ENCODE measurements around the gene KCNK17.
"Not testable (repeated sequence)": the region's sequence is repeated elsewhere in the genome, so short reads cannot be mapped to it uniquely, and the experiment has no call there.

KCNK17 gene

DNA sequence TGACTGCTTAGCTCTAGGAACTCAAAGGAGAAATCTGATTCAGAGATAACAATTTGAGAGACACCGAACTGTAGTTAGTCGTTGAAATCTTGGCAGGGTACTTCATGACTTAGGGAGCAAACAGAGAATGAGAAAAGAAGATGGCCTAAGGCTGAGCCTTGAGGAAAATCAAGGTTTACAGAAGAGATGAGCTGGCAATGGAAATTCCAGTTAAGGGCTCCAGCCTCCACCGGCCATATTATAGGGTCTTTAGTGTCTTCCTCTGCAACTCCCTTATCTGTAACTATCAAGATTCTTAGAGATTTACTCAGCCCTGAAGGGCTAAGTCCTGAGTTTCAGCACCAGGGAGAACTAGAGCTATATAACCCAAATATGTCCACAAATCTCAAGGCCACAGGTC is 26.6 kb downstream of the KCNK17 start:
- no peak overlapping the region for H4K91ac ChIP-seq (ENCODE audit: low read depth, low read length)
- H3K27me3 ChIP-seq (ENCODE audit: insufficient read depth, low read length) = no peaks in the 10 kb centered on the region
- no CpG with 5 or more reads among the region's 3 CpGs for WGBS (ENCODE audit: extremely low coverage, insufficient coverage, insufficient read length)
- no peaks in the 10 kb centered on the region for H3K4me1 ChIP-seq (ENCODE audit: control insufficient read depth in 1 of 2, insufficient read depth in 2 of 2, low read length in 2 of 2)
- no peak overlapping the region for H2AK5ac ChIP-seq (ENCODE audit: low read length)
- H3K18ac ChIP-seq (ENCODE audit: low read length) = no peak overlapping the region
- no peaks in the 10 kb centered on the region for H3K36me3 ChIP-seq (ENCODE audit: control insufficient read depth in 1 of 2, insufficient read depth in 2 of 2, low read length in 2 of 2)
- no peak overlapping the region for H4K8ac ChIP-seq (ENCODE audit: low read depth, low read length)
- H2AFZ ChIP-seq (ENCODE audit: insufficient read depth, low read length, poor library complexity) = no peak overlapping the region
- no peak overlapping the region for H2BK5ac ChIP-seq (ENCODE audit: low read depth, low read length, poor library complexity)
- H3K23ac ChIP-seq (ENCODE audit: low read length) = no peak overlapping the region
- H3K27ac ChIP-seq (ENCODE audit: low read depth, low read length) = no peak overlapping the region
- no peak overlapping the region for H3K4me2 ChIP-seq (ENCODE audit: low read length)
- H3K4me3 ChIP-seq (ENCODE audit: low read depth, low read length) = no peak overlapping the region
- DNase-seq = peak; percentile 59 to 82
- H2BK12ac ChIP-seq (ENCODE audit: low read length) = no peak overlapping the region
- no peak overlapping the region for H3K14ac ChIP-seq (ENCODE audit: low read length)
- no peak overlapping the region for H2BK120ac ChIP-seq (ENCODE audit: insufficient read depth, low read length, poor library complexity)
- H3K9ac ChIP-seq (ENCODE audit: low read length) = no peak overlapping the region
- H3K79me1 ChIP-seq (ENCODE audit: low read length) = no peaks in the 10 kb centered on the region
- H3K4ac ChIP-seq (ENCODE audit: low read depth, low read length) = no peak overlapping the region
- H4K12ac ChIP-seq (ENCODE audit: low read depth, low read length) = no peak overlapping the region
- H3K9me3 ChIP-seq (ENCODE audit: insufficient read depth, low read depth, low read length) = no peaks in the 10 kb centered on the region
- no peaks in the 10 kb centered on the region for H3K79me2 ChIP-seq (ENCODE audit: control insufficient read depth, insufficient read depth, low read length, poor library complexity)

DNA sequence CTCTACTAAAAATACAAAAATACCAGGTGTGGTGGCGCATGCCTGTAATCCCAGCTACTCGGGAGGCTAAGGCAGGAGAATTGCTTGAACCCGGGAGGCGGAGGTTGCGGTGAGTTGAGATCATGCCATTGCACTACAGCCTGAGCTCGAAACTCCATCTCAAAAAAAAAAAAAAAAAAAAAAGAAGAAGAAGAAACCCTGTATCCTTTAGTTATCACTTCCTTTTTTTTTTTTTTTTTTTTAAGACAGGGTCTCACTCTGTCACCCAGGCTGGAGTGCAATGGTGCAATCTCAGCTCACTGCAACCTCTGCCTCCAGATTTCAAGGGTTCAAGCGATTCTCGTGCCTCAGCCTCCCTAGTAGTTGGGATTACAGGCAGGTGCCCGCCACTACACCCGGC is 27.6 kb downstream of the KCNK17 start:
- H2BK12ac ChIP-seq (ENCODE audit: low read length); H3K9ac ChIP-seq (ENCODE audit: low read length); H3K4me1 ChIP-seq (ENCODE audit: control insufficient read depth in 1 of 2, insufficient read depth in 2 of 2, low read length in 2 of 2); H2AFZ ChIP-seq (ENCODE audit: insufficient read depth, low read length, poor library complexity); H3K79me2 ChIP-seq (ENCODE audit: control insufficient read depth, insufficient read depth, low read length, poor library complexity); H3K9me3 ChIP-seq (ENCODE audit: insufficient read depth, low read depth, low read length); H3K36me3 ChIP-seq (ENCODE audit: control insufficient read depth in 1 of 2, insufficient read depth in 2 of 2, low read length in 2 of 2); H3K27me3 ChIP-seq (ENCODE audit: insufficient read depth, low read length); H3K18ac ChIP-seq (ENCODE audit: low read length); H4K91ac ChIP-seq (ENCODE audit: low read depth, low read length); DNase-seq; H3K4ac ChIP-seq (ENCODE audit: low read depth, low read length); H3K4me2 ChIP-seq (ENCODE audit: low read length); H3K23ac ChIP-seq (ENCODE audit: low read length); H4K12ac ChIP-seq (ENCODE audit: low read depth, low read length); H3K4me3 ChIP-seq (ENCODE audit: low read depth, low read length); H3K27ac ChIP-seq (ENCODE audit: low read depth, low read length); H2AK5ac ChIP-seq (ENCODE audit: low read length); H3K79me1 ChIP-seq (ENCODE audit: low read length); H2BK5ac ChIP-seq (ENCODE audit: low read depth, low read length, poor library complexity); H3K14ac ChIP-seq (ENCODE audit: low read length); H4K8ac ChIP-seq (ENCODE audit: low read depth, low read length); H2BK120ac ChIP-seq (ENCODE audit: insufficient read depth, low read length, poor library complexity): not testable (repeated sequence)
- WGBS (ENCODE audit: extremely low coverage, insufficient coverage, insufficient read length) = no CpG with 5 or more reads among the region's 10 CpGs

DNA sequence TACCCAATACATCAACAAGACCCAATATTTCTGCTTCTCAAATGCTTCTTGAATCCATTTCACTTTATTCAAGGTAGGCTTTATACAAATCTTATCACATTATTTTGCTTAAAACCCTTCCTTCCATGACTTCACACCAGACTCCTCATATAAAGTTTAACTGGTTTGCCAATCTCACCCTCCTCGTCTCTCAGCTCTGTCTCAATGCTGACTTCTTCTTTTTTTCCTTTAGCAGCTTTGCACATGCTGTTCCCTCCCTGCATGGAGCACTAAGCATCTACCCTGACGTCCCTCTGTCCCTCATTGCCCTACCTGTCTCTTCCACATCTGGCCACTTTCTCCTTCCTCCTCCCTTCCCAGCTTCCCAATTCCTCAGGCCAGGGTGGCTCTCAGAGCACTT is 31.4 kb downstream of the KCNK17 start:
- Histone ChIP-seq H2AK5ac (ENCODE audit: low read length) (no peak overlapping the region), H3K36me3 (ENCODE audit: control insufficient read depth in 1 of 2, insufficient read depth in 2 of 2, low read length in 2 of 2) (no peaks in the 10 kb centered on the region), H3K9ac (ENCODE audit: low read length) (no peak overlapping the region), H3K79me2 (ENCODE audit: control insufficient read depth, insufficient read depth, low read length, poor library complexity) (no peaks in the 10 kb centered on the region), H3K27ac (ENCODE audit: low read depth, low read length) (no peak overlapping the region), H2BK5ac (ENCODE audit: low read depth, low read length, poor library complexity) (no peak overlapping the region), H3K14ac (ENCODE audit: low read length) (no peak overlapping the region), H3K4me1 (ENCODE audit: control insufficient read depth in 1 of 2, insufficient read depth in 2 of 2, low read length in 2 of 2) (no peaks in the 10 kb centered on the region), H3K4me2 (ENCODE audit: low read length) (no peak overlapping the region), H4K91ac (ENCODE audit: low read depth, low read length) (no peak overlapping the region), H3K23ac (ENCODE audit: low read length) (no peak overlapping the region), H4K12ac (ENCODE audit: low read depth, low read length) (no peak overlapping the region), H2BK12ac (ENCODE audit: low read length) (no peak overlapping the region), H3K79me1 (ENCODE audit: low read length) (no peaks in the 10 kb centered on the region), H3K4ac (ENCODE audit: low read depth, low read length) (no peak overlapping the region), H3K4me3 (ENCODE audit: low read depth, low read length) (no peak overlapping the region), H4K8ac (ENCODE audit: low read depth, low read length) (no peak overlapping the region), H3K27me3 (ENCODE audit: insufficient read depth, low read length) (no peaks in the 10 kb centered on the region), H2AFZ (ENCODE audit: insufficient read depth, low read length, poor library complexity) (no peak overlapping the region), H2BK120ac (ENCODE audit: insufficient read depth, low read length, poor library complexity) (no peak overlapping the region), H3K18ac (ENCODE audit: low read length) (no peak overlapping the region), H3K9me3 (ENCODE audit: insufficient read depth, low read depth, low read length) (no peaks in the 10 kb centered on the region)
- no CpG with 5 or more reads among the region's 2 CpGs for WGBS (ENCODE audit: extremely low coverage, insufficient coverage, insufficient read length)
- no peak for DNase-seq

DNA sequence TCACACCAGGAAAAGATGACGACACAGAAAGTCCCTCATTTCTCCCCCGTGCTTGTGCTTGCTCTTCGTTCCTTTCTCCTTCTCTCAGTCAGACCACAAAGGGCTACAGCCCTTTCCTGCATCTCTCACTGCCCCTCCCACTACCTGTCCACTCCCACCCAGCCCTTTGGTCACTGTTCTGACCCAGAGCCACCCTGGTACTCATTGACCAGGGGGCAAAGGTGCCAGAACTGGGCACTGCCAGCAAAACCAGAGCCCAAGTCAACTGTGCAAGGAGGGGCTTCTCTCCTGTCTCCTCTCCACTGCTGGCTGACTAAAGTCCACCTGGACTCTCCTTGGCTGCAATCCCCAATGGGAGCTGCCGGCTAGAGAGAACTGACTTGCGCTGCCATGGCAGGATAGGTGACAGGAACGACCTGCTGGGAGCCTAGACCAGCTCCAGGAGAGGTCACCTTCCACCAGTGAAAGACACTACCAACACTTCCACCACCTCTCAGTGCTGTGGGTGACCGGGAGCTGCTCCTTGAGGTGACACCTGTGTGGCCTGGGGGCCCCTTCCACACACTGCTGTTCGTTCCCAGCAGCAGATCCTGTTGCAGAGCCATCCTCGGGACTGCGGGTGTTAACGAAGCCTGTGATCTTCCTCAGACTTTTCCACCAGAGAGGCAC is 32.8 kb downstream of the KCNK17 start:
- H3K4me1 ChIP-seq (ENCODE audit: control insufficient read depth in 1 of 2, insufficient read depth in 2 of 2, low read length in 2 of 2) = no peaks in the 10 kb centered on the region
- no peaks in the 10 kb centered on the region for H3K79me1 ChIP-seq (ENCODE audit: low read length)
- no peak overlapping the region for H3K23ac ChIP-seq (ENCODE audit: low read length)
- H2AFZ ChIP-seq (ENCODE audit: insufficient read depth, low read length, poor library complexity) = no peak overlapping the region
- no peaks in the 10 kb centered on the region for H3K9me3 ChIP-seq (ENCODE audit: insufficient read depth, low read depth, low read length)
- no peak overlapping the region for H3K4ac ChIP-seq (ENCODE audit: low read depth, low read length)
- DNase-seq = no peak
- no peak overlapping the region for H4K91ac ChIP-seq (ENCODE audit: low read depth, low read length)
- no peak overlapping the region for H2BK12ac ChIP-seq (ENCODE audit: low read length)
- H3K27me3 ChIP-seq (ENCODE audit: insufficient read depth, low read length) = no peaks in the 10 kb centered on the region
- H2BK120ac ChIP-seq (ENCODE audit: insufficient read depth, low read length, poor library complexity) = no peak overlapping the region
- no peak overlapping the region for H2AK5ac ChIP-seq (ENCODE audit: low read length)
- H3K4me2 ChIP-seq (ENCODE audit: low read length) = no peak overlapping the region
- no peak overlapping the region for H2BK5ac ChIP-seq (ENCODE audit: low read depth, low read length, poor library complexity)
- no peak overlapping the region for H3K18ac ChIP-seq (ENCODE audit: low read length)
- no peak overlapping the region for H3K27ac ChIP-seq (ENCODE audit: low read depth, low read length)
- no peaks in the 10 kb centered on the region for H3K36me3 ChIP-seq (ENCODE audit: control insufficient read depth in 1 of 2, insufficient read depth in 2 of 2, low read length in 2 of 2)
- H3K14ac ChIP-seq (ENCODE audit: low read length) = no peak overlapping the region
- H4K12ac ChIP-seq (ENCODE audit: low read depth, low read length) = no peak overlapping the region
- H4K8ac ChIP-seq (ENCODE audit: low read depth, low read length) = no peak overlapping the region
- H3K9ac ChIP-seq (ENCODE audit: low read length) = no peak overlapping the region
- no peak overlapping the region for H3K4me3 ChIP-seq (ENCODE audit: low read depth, low read length)
- WGBS (ENCODE audit: extremely low coverage, insufficient coverage, insufficient read length) = no CpG with 5 or more reads among the region's 11 CpGs
- no peaks in the 10 kb centered on the region for H3K79me2 ChIP-seq (ENCODE audit: control insufficient read depth, insufficient read depth, low read length, poor library complexity)
